ENCODE measurements around the gene SUPT3H.

GRCh38 chr6:44788387-44788981, 589.2 kb downstream of the SUPT3H start:
- TF ChIP-seq CTCF (IDR thresholded peaks at IDR 0.05) (no peak), POLR2AphosphoS5 (IDR thresholded peaks at IDR 0.05) (no peak)
